ENCODE results near the gene NOL9.
"Not testable (repeated sequence)": the region's sequence is repeated elsewhere in the genome, so short reads cannot be mapped to it uniquely, and the experiment has no call there.

The NOL9 gene

DNA sequence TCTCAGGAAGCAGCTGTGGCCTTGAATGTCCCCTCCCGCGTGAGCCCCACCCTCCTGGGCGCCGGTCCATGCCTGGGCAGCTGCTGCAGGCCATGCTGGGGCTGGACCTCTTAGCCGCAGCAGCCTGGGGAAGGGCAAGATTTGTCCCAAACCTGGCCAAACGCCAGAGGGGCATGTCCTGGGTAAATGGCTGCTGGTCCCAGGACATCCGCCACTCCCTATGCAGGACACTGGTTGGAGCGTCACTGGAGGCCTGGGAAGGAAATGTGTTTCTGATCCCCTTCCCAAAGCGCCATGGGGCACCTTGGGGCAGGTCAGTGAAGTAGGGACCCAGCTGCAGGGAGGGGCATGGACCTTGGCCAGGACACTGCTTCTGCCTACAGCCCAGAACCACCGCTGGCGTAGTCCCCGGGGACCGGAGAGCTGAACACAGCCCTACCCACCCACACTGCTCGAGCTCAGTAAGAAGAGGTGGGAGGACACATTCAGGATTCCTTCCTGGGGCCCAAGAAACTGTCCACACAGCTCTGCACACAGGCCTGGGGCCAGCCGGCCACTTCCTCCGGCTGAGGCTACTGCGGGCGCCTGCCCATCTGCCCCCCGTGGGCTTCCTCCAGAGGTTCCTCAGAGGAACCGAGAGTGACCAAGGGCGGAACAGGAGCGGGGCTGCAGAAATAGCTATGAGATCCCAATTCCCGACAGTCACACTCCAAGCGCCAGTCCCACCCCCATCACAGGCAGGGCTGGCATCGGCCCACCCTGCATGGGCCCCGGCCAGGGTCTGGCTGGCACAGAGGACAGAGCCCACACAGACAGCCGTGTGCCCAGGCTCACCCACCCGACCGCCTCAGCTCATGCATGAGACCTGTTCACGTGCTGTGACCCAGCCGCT lies 52.1 kb downstream of the NOL9 start:
- DNase-seq (ENCODE audit: low spot score), result no peak

DNA sequence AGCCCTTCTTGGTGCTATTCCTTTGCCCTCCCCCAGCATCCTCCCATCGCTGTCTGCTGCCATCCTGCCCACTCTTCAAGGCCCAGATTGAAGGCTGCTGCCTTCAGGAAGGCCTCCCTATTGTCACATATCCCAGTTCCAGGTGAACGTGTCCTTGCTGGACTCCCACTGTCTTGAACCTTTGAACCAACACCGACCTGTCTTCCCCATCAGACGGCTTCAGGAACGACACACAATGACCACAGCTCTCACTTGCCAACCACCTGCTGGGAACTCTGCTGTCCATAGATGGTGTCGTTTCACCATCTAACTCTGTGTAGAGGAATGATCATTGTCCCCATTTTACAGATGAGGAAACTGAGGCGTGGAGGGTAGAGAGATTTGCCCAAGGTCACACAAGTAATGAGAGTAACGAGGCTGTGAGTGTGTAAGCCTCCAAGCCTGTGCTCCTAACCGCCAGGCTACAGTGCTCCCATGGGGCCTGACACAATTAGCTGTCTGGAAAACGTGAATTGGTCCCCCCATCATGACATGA lies 53.0 kb downstream of the NOL9 start:
- DNase-seq (ENCODE audit: low spot score), result no peak

- no peak for DNase-seq (ENCODE audit: low spot score)
Measured at GRCh38 chr1:6500544-6501278, 53.6 kb downstream of the NOL9 start.

GRCh38 chr1:6499296-6499695 lies 55.0 kb downstream of the NOL9 start:
- no peak for DNase-seq (ENCODE audit: low spot score)

DNA sequence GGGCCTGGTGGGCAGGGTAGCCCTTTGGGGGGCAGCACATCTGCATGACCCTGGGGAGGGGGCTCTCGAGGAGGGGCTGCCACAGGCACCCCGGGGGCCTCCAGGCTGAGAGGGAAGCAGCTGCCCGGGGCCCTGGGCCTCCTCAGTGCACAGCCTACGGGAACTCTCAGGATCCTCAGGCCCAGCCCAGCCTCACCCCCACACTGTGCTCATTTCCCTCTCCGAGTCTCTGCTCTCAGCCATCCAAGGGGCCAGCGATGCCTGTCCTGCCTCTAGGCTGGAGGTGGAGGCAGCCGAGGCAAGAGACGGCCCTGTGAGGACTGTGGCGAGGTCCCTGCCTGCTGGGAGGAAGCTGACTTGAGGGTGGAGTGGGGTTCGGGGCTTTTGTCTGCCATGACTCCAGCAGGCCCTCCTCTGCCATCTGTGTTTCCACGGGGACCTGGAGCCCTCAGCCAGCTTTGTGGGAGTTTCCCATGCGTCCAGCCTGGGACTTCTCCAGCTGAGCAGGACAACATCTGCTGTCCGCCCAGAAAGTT lies 55.7 kb downstream of the NOL9 start:
- no peak for DNase-seq (ENCODE audit: low spot score)

DNA sequence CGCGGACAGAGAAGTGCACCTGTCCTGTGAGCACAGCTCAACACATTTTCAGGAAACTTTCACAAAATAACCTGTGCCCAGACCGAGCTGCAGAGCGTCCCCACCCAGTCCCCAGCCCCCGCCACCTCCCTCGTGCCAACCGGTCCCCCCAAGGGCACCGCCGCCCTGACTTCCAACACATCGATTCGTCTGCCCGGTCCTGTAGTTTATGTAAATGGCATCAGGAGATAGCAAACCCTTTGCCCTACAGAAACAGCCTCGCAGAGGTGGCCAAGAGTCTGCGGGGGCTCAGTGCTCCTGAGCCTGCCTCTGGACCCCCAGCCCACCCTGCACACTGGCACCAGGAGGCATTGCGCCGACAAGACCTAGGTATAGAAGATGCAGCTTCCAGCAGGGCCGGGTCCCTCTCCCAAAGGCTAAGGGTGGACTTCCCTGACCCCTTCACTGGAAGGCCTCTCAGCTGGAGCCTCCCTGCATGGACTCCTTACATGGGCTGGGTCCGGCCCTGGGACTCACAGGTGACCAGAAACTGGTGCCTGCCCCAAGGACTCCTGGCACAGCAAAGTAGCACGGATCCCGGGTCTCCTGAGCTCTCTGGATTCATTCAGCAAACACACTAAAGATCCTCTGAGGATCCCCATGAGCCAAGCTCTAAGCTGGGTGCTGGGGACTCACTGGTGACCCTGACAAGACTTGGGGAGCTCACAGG lies 56.3 kb downstream of the NOL9 start:
- DNase-seq (ENCODE audit: low spot score), result no peak

GRCh38 chr1:6497215-6497866 lies 57.0 kb downstream of the NOL9 start:
- DNase-seq (ENCODE audit: low spot score), result peak; percentile 43

GRCh38 chr1:6496890-6497214 lies 57.5 kb downstream of the NOL9 start:
- no peak for DNase-seq (ENCODE audit: low spot score)

- no peak for DNase-seq (ENCODE audit: low spot score)
Measured at GRCh38 chr1:6496365-6496721, 58.0 kb downstream of the NOL9 start.

- no peak for DNase-seq (ENCODE audit: low spot score)
Measured at GRCh38 chr1:6495540-6496364, 58.6 kb downstream of the NOL9 start.

GRCh38 chr1:6495041-6495441 lies 59.3 kb downstream of the NOL9 start:
- no peak for DNase-seq (ENCODE audit: low spot score)

GRCh38 chr1:6494627-6495026 lies 59.7 kb downstream of the NOL9 start:
- no peak for DNase-seq (ENCODE audit: low spot score)

- not testable (repeated sequence) for DNase-seq (ENCODE audit: low spot score)
Measured at GRCh38 chr1:6493834-6494223, 60.5 kb downstream of the NOL9 start.

GRCh38 chr1:6491966-6492365 lies 62.3 kb downstream of the NOL9 start:
- DNase-seq (ENCODE audit: low spot score), result no peak

GRCh38 chr1:6491480-6491962 lies 62.8 kb downstream of the NOL9 start, which contains the start of gene PLEKHG5:
Gene PLEKHG5 (minus strand): TSS chr1:6491667. CDS start chr1:6477571, 14,096 bp downstream.
- DNase-seq (ENCODE audit: low spot score), result peak; percentile 89

DNA sequence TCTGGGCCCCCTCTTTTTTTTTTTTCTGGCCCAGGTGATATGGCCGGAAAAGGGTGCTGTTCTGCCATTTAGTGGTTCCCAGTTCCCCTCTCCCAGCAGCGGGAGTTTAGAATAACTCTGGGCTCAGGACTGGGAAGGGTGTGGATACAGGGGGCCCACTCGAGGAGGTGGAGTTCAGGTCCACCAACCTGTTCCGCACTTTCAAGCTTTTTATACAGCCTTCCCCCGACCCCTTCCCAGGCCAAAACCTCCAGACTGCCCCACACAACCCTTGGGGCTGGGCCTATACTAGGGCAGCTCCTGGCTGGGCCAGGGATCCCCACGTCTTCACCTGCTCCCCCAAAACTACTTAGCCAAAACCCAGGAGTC lies 63.2 kb downstream of the NOL9 start:
- no peak for DNase-seq (ENCODE audit: low spot score)

DNA sequence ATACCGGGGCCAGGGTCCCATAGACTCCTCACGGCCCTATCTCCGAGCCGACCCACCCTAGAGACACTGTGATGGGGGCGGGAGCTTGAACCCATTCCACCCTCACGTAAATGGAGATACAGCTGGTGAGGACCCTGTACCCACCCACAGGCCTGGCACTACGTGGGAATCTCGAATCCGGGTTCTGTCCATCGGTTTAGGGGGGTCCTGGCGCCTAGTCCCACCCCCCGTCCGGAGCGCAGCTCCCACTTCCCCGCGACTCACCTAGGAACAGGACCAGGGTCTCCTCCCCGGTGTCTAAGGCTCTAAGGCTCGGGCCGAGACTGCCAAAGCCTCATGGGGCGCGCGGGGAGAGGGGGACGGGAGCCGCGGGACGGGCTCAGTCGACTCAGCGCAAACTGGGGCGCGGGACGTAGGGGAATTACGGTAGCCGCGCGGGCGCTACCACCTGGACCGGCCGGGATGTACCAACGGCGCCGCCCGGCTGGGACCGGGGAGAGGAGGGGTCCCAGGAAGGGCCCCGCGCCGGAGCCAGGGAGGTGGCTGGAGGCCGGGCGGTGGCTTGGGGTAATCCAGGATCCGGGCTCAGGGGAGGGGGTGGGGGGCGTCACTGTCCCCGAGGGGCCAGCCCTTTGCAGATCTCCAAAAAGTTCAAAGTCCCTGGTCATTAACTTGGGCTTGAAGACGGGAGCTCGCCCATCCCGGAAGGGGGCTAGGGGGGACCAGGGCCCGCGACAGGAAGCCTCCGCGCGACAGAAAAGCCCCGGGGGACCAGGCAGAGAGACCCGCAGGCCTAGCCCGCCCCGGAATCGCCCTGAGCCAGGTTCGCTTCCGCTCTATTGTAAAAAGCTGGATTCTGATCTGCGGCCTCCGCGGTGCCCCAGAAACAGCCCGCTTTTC lies 63.9 kb downstream of the NOL9 start:
- DNase-seq (ENCODE audit: low spot score), result peak; percentile 86

GRCh38 chr1:6489799-6490180 lies 64.5 kb downstream of the NOL9 start:
- DNase-seq (ENCODE audit: low spot score), result peak; percentile 70

- no peak for DNase-seq (ENCODE audit: low spot score)
Measured at GRCh38 chr1:6489383-6489765, 64.9 kb downstream of the NOL9 start.

All from SW480 (cell line).